Astrocyte (in vitro differentiated cells and primary cell): ENCODE measurements around the gene CDC42BPA. TPM values are rescaled to one million over a fixed set of nuclear protein-coding genes. Genes with fewer than 3 reads are reported as not detected.

Source experiments
- DNase-seq: peaks from one replicate; pipeline ENCODE4 v3.0.0-alpha.2; 2010; ENCODE audit warnings: low read depth
- FAIRE-seq: peaks from 2 replicates; lab custom pipeline; 2011; peaks lifted over from hg19 to GRCh38; lab: Jason Lieb, UNC
- H2AFZ ChIP-seq: 2 replicates; pipeline ENCODE4 v1.6.0; 2012; ENCODE audit warnings: low read depth, low read length, inconsistent platforms
- H3K27ac ChIP-seq: 2 replicates; pipeline ENCODE4 v1.5.1; 2011; ENCODE audit warnings: low read depth, low read length, inconsistent platforms
- H3K27me3 ChIP-seq: 2 replicates; pipeline ENCODE4 v1.6.0; 2011; ENCODE audit warnings: low read length, inconsistent platforms; ENCODE audit not compliant: insufficient read depth
- H3K36me3 ChIP-seq: 2 replicates; pipeline ENCODE4 v1.5.1; 2011; ENCODE audit warnings: low read length, inconsistent platforms; ENCODE audit not compliant: insufficient read depth
- H3K4me1 ChIP-seq: 2 replicates; pipeline ENCODE4 v1.5.1; 2011; ENCODE audit warnings: low read length, inconsistent platforms; ENCODE audit not compliant: insufficient read depth
- H3K4me2 ChIP-seq: 2 replicates; pipeline ENCODE4 v1.6.0; 2012; ENCODE audit warnings: low read length, inconsistent platforms
- H3K4me3 ChIP-seq: 2 replicates; pipeline ENCODE4 v1.5.1; 2011; ENCODE audit warnings: low read depth, mild to moderate bottlenecking, low read length, inconsistent platforms; ENCODE audit not compliant: insufficient read depth
- H3K79me2 ChIP-seq: 2 replicates; pipeline ENCODE4 v1.6.0; 2012; ENCODE audit warnings: mild to moderate bottlenecking, low read length, inconsistent platforms; ENCODE audit not compliant: insufficient read depth
- H3K9ac ChIP-seq: 2 replicates; pipeline ENCODE4 v1.6.0; 2012; ENCODE audit warnings: mild to moderate bottlenecking, low read length, inconsistent platforms
- H3K9me3 ChIP-seq: 2 replicates; pipeline ENCODE4 v1.5.1; 2012; ENCODE audit warnings: low read depth, mild to moderate bottlenecking, low read length, inconsistent platforms; ENCODE audit not compliant: insufficient read depth
- H4K20me1 ChIP-seq: 2 replicates; pipeline ENCODE4 v1.6.0; 2012; ENCODE audit warnings: low read length, inconsistent platforms; ENCODE audit not compliant: insufficient read depth
- H3K27ac Mint-ChIP-seq: one replicate; pipeline ENCODE4 v1.8.0; 2021; ENCODE audit warnings: mild to moderate bottlenecking, mixed read lengths; ENCODE audit not compliant: unreplicated experiment
- H3K27me3 Mint-ChIP-seq: one replicate; pipeline ENCODE4 v1.8.0; 2021; ENCODE audit warnings: low read depth, mixed read lengths; ENCODE audit not compliant: unreplicated experiment
- H3K36me3 Mint-ChIP-seq: one replicate; pipeline ENCODE4 v1.8.0; 2021; ENCODE audit warnings: low read depth, mixed read lengths; ENCODE audit not compliant: unreplicated experiment
- H3K4me1 Mint-ChIP-seq: one replicate; pipeline ENCODE4 v1.8.0; 2021; ENCODE audit warnings: low read depth, mixed read lengths; ENCODE audit not compliant: unreplicated experiment
- H3K4me3 Mint-ChIP-seq: one replicate; pipeline ENCODE4 v1.8.0; 2021; ENCODE audit warnings: mild to moderate bottlenecking, moderate library complexity, mixed read lengths; ENCODE audit not compliant: unreplicated experiment
- H3K9me3 Mint-ChIP-seq: one replicate; pipeline ENCODE4 v1.8.0; 2021; ENCODE audit warnings: mild to moderate bottlenecking, mixed read lengths; ENCODE audit not compliant: unreplicated experiment
- EZH2 ChIP-seq: IDR thresholded peaks from 2 replicates; pipeline ENCODE4 v1.6.1; 2012; ENCODE audit warnings: mild to moderate bottlenecking, low read length, inconsistent platforms; ENCODE audit not compliant: insufficient read depth
- total RNA-seq: library from RNA; stranded (reverse); gene quantifications from 2 replicates; pipeline ENCODE4 v1.2.1, GENCODE V29; 2021
- TF ChIP-seq, protein P1 (sequence below): IDR thresholded peaks from 2 replicates; pipeline ENCODE4 v1.5.1; 2011; ENCODE audit warnings: low read depth, mild to moderate bottlenecking, inconsistent platforms, low read length, moderate library complexity; ENCODE audit not compliant: insufficient read depth

The CDC42BPA gene
- total RNA-seq, 1 donor from 2014 or later: 34.5 TPM

DNA sequence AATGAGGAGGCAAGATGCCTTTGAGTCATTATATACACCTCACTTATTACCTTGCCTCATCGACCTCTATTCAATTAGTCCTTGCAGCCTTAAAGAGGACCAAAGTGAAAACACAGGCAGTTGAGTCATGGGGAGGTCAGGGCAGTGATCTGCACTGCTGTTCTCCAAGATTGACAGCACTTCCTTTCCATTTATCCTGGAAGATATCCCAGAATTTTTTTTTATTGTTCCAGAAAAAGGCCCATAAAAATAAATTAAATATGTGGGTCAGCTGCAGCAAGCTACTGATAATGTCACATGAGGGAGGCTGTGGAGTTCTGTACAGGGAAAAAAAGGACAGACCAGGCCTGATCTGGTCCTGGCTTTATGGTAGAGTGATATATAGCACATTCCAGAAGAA lies 33.2 kb upstream of the CDC42BPA start:
- no peaks in the 10 kb centered on the region for H3K27me3 ChIP-seq
- no peaks in the 10 kb centered on the region for H3K79me2 ChIP-seq
- no peaks in the 10 kb centered on the region for H3K36me3 ChIP-seq
- Mint-ChIP-seq H3K4me1 (peaks cover 3% of the 10 kb centered on the region), H3K4me3 (no peak overlapping the region), H3K27me3 (peaks cover 2% of the 10 kb centered on the region), H3K36me3 (no peaks in the 10 kb centered on the region), H3K9me3 (no peaks in the 10 kb centered on the region), H3K27ac (no peak overlapping the region)
- DNase-seq: peak; percentile 53
- H3K4me2 ChIP-seq: no peak overlapping the region
- no peak overlapping the region for H2AFZ ChIP-seq
- H3K4me3 ChIP-seq: no peak overlapping the region
- no peak overlapping the region for H3K27ac ChIP-seq
- no peak for TF ChIP-seq EZH2
- TF ChIP-seq, protein P1, sequence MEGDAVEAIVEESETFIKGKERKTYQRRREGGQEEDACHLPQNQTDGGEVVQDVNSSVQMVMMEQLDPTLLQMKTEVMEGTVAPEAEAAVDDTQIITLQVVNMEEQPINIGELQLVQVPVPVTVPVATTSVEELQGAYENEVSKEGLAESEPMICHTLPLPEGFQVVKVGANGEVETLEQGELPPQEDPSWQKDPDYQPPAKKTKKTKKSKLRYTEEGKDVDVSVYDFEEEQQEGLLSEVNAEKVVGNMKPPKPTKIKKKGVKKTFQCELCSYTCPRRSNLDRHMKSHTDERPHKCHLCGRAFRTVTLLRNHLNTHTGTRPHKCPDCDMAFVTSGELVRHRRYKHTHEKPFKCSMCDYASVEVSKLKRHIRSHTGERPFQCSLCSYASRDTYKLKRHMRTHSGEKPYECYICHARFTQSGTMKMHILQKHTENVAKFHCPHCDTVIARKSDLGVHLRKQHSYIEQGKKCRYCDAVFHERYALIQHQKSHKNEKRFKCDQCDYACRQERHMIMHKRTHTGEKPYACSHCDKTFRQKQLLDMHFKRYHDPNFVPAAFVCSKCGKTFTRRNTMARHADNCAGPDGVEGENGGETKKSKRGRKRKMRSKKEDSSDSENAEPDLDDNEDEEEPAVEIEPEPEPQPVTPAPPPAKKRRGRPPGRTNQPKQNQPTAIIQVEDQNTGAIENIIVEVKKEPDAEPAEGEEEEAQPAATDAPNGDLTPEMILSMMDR: no peak
- no peak overlapping the region for H3K9ac ChIP-seq
- FAIRE-seq: no peak
- no peaks in the 10 kb centered on the region for H4K20me1 ChIP-seq
- peaks cover 9% of the 10 kb centered on the region for H3K4me1 ChIP-seq
- H3K9me3 ChIP-seq: no peaks in the 10 kb centered on the region

DNA sequence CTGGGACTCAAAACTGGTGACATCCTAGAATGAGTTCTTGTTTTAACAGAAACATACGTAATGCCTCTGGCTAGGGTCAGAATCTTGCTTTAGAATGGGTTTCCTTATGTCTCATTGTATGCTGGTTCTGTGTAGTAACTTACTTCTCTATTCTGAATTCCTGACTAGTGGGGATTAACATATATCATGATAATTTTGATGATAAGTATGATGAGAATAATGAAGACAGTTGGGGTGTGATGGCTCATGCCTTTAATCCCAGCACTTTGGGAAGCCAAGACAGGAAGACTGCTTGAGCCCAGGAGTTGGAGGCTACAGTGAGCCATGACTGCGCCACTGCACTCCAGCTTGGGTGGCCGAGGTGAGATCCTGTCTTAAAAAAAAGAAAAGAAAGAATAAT lies 31.7 kb upstream of the CDC42BPA start:
- Histone ChIP-seq H2AFZ (no peak overlapping the region), H3K9me3 (no peaks in the 10 kb centered on the region), H3K9ac (no peak overlapping the region), H3K36me3 (no peaks in the 10 kb centered on the region), H3K4me1 (peaks cover 7% of the 10 kb centered on the region), H3K4me3 (no peak overlapping the region), H3K4me2 (no peak overlapping the region), H3K27ac (no peak overlapping the region), H3K79me2 (no peaks in the 10 kb centered on the region), H4K20me1 (no peaks in the 10 kb centered on the region), H3K27me3 (no peaks in the 10 kb centered on the region)
- Mint-ChIP-seq H3K9me3 (no peaks in the 10 kb centered on the region), H3K27ac (no peak overlapping the region), H3K4me1 (peaks cover 1% of the 10 kb centered on the region), H3K4me3 (no peak overlapping the region), H3K36me3 (no peaks in the 10 kb centered on the region), H3K27me3 (peaks cover 2% of the 10 kb centered on the region)
- TF ChIP-seq, protein P1: no peak
- FAIRE-seq (no peak), DNase-seq (no peak)

DNA sequence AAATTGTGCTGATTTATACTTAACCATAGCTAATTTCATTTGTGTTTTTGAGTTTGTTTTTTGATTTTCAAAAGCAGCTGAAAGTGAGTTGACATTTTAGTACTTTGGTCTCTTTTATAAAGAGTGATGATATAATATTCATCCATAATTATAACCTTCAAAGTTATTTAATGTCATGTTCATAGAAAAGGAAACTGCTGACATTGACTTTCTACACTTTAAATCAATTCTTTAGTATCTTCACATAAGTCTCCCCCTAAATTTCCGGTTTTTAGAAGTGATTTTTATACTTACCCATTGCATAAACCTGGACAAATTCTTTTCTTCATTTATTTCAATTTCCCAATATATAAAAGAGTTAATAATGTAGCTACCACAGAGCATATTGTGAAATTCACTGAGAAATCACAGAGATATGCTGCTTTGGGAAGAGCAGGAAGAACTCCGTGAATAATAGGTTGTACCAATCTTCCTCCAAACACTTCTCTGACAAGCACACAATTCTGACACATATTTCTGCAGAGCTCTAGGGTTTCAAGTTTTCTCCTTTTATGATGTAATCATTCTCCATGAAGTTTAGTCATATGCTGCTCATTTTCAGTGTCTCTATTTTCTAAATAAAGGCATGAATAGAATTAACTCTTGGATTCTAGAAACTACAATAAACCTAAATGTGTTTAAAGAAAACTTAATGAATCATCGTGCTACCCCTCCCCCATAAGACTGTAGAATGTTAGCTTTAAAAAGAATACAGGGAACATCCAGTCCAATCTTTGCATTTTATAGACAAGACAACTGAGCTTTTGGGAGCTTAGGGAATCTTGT lies 25.6 kb upstream of the CDC42BPA start:
- Mint-ChIP-seq H3K27me3 (no peaks in the 10 kb centered on the region), H3K9me3 (peaks cover 5% of the 10 kb centered on the region), H3K36me3 (peaks cover 3% of the 10 kb centered on the region), H3K4me1 (peaks cover 12% of the 10 kb centered on the region), H3K27ac (peak overlapping the region; percentile 43), H3K4me3 (peak overlapping the region; percentile 9)
- no peaks in the 10 kb centered on the region for H3K9me3 ChIP-seq
- peak; percentile 79 for DNase-seq
- H3K79me2 ChIP-seq: no peaks in the 10 kb centered on the region
- FAIRE-seq: peak; percentile 56
- peak overlapping the region; percentile 46 for H3K4me2 ChIP-seq
- no peak overlapping the region for H3K27ac ChIP-seq
- H2AFZ ChIP-seq: no peak overlapping the region
- peaks cover 5% of the 10 kb centered on the region for H3K4me1 ChIP-seq
- no peak overlapping the region for H3K4me3 ChIP-seq
- H4K20me1 ChIP-seq: no peaks in the 10 kb centered on the region
- no peaks in the 10 kb centered on the region for H3K36me3 ChIP-seq
- TF ChIP-seq EZH2: no peak
- TF ChIP-seq, protein P1: no peak
- H3K27me3 ChIP-seq: no peaks in the 10 kb centered on the region
- H3K9ac ChIP-seq: no peak overlapping the region
